Mesothelial cell of epicardium (in vitro differentiated cells): ENCODE results near the gene PTPRU. TPM values are rescaled to one million over a fixed set of nuclear protein-coding genes. Genes with fewer than 3 reads are reported as not detected.

Experiments
- DNase-seq, 2 experiments: peaks; one replicate each; pipeline ENCODE4 v3.0.0; 2021; ENCODE audit warnings: low spot score in 2 of 2; ENCODE audit not compliant: unreplicated experiment in 2 of 2
- H3K27ac Mint-ChIP-seq: 2 replicates; pipeline ENCODE4 v1.8.0; 2021; ENCODE audit warnings: mixed read lengths
- H3K27me3 Mint-ChIP-seq: 2 replicates; pipeline ENCODE4 v1.8.0; 2021; ENCODE audit warnings: low read depth, mixed read lengths
- H3K36me3 Mint-ChIP-seq: 2 replicates; pipeline ENCODE4 v1.8.0; 2021; ENCODE audit warnings: mixed read lengths
- H3K4me1 Mint-ChIP-seq: 2 replicates; pipeline ENCODE4 v1.8.0; 2021; ENCODE audit warnings: mixed read lengths
- H3K4me3 Mint-ChIP-seq: 2 replicates; pipeline ENCODE4 v1.8.0; 2021; ENCODE audit warnings: mild to moderate bottlenecking, moderate library complexity, mixed read lengths
- H3K9me3 Mint-ChIP-seq: 2 replicates; pipeline ENCODE4 v1.8.0; 2021; ENCODE audit warnings: mixed read lengths
- CTCF ChIP-seq: fragments of 200-600 bp; sonication (generic); IDR thresholded peaks from one replicate; pipeline ENCODE4 v1.5.0; 2021; ENCODE audit warnings: antibody characterized with exemption; ENCODE audit not compliant: unreplicated experiment
- total RNA-seq: library from RNA; stranded (reverse); gene quantifications from 3 replicates; pipeline ENCODE4 v1.2.1, GENCODE V29; 2021

PTPRU gene
- total RNA-seq, 1 donor from 2014 or later = 151 TPM

GRCh38 chr1:29349871-29350491 is 113.7 kb downstream of the PTPRU start:
- DNase-seq = no peak
- Mint-ChIP-seq H3K27me3 (peaks cover 37% of the 10 kb centered on the region), H3K4me3 (no peak overlapping the region), H3K36me3 (no peaks in the 10 kb centered on the region), H3K4me1 (peaks cover 17% of the 10 kb centered on the region), H3K9me3 (peaks cover 12% of the 10 kb centered on the region), H3K27ac (no peak overlapping the region)
- TF ChIP-seq CTCF = no peak

GRCh38 chr1:29352719-29353420 is 116.5 kb downstream of the PTPRU start:
- DNase-seq = no peak
- Mint-ChIP-seq H3K9me3 (peaks cover 9% of the 10 kb centered on the region), H3K27me3 (peaks cover 26% of the 10 kb centered on the region), H3K36me3 (no peaks in the 10 kb centered on the region), H3K4me1 (peaks cover 17% of the 10 kb centered on the region), H3K4me3 (no peak overlapping the region), H3K27ac (no peak overlapping the region)
- no peak for TF ChIP-seq CTCF

- Mint-ChIP-seq H3K4me1 (peaks cover 21% of the 10 kb centered on the region), H3K36me3 (no peaks in the 10 kb centered on the region), H3K9me3 (peaks cover 6% of the 10 kb centered on the region), H3K4me3 (no peak overlapping the region), H3K27ac (no peak overlapping the region), H3K27me3 (peaks cover 24% of the 10 kb centered on the region)
- no peak for DNase-seq
- TF ChIP-seq CTCF = no peak
Measured at GRCh38 chr1:29354511-29355098, 118.3 kb downstream of the PTPRU start.

- Mint-ChIP-seq H3K36me3 (no peaks in the 10 kb centered on the region), H3K27me3 (peaks cover 22% of the 10 kb centered on the region)
Measured at GRCh38 chr1:29355375-29355774, 119.1 kb downstream of the PTPRU start.

GRCh38 chr1:29356663-29357062 is 120.3 kb downstream of the PTPRU start:
- Mint-ChIP-seq H3K4me3 (no peak overlapping the region), H3K4me1 (peaks cover 17% of the 10 kb centered on the region), H3K27me3 (peaks cover 15% of the 10 kb centered on the region), H3K27ac (no peak overlapping the region), H3K36me3 (no peaks in the 10 kb centered on the region), H3K9me3 (peaks cover 6% of the 10 kb centered on the region)
- DNase-seq = peak in 1 of 2 experiments; percentile 11
- TF ChIP-seq CTCF = no peak

More at GRCh38 chr1:29355375-29355774, 119.1 kb downstream of the PTPRU start:
- no peak overlapping the region for H3K4me3 Mint-ChIP-seq
- no peak for DNase-seq
- TF ChIP-seq CTCF = no peak
- peaks cover 24% of the 10 kb centered on the region for H3K4me1 Mint-ChIP-seq
- H3K27ac Mint-ChIP-seq = no peak overlapping the region
- H3K9me3 Mint-ChIP-seq = peaks cover 6% of the 10 kb centered on the region
